Prostate gland (tissue), 2 donors: ENCODE measurements around the gene MYO9A.

Experiments used
- CTCF ChIP-seq, 4 experiments: fragments of 200-600 bp in 2 of 4; fragments of 450-650 bp in 2 of 4; sonication (generic) in 2 of 4; IDR thresholded peaks; 1 replicate in 3 of 4; 2 replicates in 1 of 4; pipeline ENCODE4 v1.5.1; 2016 to 2019; ENCODE audit warnings: antibody characterized with exemption in 4 of 4, mild to moderate bottlenecking in 2 of 4, moderate library complexity in 2 of 4
- POLR2AphosphoS5 ChIP-seq: sonication (generic); formaldehyde crosslinking; IDR thresholded peaks from one replicate; pipeline ENCODE4 v1.6.1; 2017; ENCODE audit warnings: antibody characterized with exemption

DNA sequence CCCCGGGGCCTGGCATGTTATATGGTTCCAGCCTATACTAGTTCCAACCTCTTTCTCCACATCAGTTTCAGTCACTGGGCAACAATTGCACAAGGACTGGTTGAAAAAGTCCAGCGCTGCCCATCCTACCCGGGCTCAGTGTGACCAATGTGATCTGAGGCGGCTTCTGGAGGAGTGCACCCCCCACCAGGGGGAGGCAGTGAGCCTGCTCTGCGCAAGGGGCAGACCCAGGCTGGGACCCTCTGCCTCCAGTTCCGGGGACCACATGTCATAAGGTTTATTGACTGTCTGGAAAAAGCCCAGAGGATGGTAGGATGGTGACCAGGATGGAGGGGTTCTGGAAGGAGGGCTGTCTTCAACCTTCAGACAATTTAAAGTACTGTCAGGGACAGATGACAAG lies 333.2 kb downstream of the MYO9A start:
- no peak for TF ChIP-seq CTCF (IDR thresholded peaks at IDR 0.05)
- no peak for TF ChIP-seq POLR2AphosphoS5
